HG02943 (cell line): ENCODE data around the gene FBXL5.

Source experiments
- ATAC-seq: cut with Tn5 transposase; IDR thresholded peaks from one replicate; pipeline ENCODE4 v1.9.1; 2021; ENCODE audit warnings: mild to moderate bottlenecking, low read depth, moderate library complexity; ENCODE audit not compliant: unreplicated experiment

FBXL5 gene

GRCh38 chr4:15563871-15564270, 91.3 kb downstream of the FBXL5 start:
- ATAC-seq = no peak

DNA sequence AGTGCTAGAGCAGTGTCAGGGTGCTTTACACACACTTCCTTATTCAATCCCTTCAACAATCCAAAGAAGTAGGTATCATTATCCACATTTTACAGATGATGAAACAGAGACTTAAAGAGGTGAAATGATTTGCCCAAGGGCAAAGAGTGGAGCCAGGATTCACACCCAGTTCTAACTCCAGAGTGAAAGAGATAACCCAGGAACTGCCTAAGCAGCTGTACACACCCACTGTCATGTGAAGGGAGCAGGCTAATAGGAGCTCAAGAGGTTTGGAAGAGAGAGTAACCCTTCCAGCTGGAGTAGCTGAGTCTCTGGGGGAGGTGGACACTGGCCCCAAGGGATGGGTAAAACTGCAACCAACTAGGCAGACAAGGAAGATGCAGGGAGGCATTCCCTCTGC, 92.5 kb downstream of the FBXL5 start:
- ATAC-seq = no peak

DNA sequence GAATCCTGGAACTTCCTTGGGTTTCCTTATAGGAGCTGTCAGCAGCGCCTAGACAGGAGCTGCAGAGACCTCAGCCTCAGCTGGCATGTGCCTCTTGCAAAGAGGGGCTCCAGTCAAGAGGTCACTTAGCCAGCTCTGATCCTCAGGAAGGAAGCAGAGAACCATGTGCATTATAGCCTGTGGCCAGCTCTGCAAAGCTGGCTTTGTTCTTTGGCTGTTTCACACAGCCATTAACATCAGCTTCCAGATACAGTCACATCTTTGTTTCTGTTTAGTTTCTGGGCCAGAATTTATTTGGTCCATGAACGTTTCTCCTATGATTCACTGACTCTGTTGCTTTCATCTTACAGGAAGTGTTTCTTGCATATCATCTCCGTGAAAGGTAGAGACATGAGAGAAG, 93.0 kb downstream of the FBXL5 start:
- ATAC-seq = no peak

DNA sequence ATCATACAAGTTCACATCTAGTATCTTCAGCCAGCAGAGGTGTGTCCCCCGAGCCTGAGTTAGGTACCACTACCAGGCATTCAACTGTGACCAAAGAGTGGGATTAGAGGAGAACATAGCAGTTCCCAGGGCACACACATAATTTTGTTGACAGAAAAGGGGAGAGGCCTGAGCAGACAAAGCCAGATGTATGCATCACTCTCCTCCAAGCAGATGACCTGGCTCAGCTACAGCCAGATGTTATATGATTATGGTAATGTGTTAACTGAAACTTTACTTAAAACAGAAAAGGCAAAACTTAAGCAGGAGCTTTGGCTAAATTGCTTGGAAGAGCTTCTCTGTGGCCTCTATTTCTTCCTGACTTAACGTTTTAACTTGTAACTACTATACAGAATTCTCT, 96.6 kb downstream of the FBXL5 start:
- no peak for ATAC-seq

DNA sequence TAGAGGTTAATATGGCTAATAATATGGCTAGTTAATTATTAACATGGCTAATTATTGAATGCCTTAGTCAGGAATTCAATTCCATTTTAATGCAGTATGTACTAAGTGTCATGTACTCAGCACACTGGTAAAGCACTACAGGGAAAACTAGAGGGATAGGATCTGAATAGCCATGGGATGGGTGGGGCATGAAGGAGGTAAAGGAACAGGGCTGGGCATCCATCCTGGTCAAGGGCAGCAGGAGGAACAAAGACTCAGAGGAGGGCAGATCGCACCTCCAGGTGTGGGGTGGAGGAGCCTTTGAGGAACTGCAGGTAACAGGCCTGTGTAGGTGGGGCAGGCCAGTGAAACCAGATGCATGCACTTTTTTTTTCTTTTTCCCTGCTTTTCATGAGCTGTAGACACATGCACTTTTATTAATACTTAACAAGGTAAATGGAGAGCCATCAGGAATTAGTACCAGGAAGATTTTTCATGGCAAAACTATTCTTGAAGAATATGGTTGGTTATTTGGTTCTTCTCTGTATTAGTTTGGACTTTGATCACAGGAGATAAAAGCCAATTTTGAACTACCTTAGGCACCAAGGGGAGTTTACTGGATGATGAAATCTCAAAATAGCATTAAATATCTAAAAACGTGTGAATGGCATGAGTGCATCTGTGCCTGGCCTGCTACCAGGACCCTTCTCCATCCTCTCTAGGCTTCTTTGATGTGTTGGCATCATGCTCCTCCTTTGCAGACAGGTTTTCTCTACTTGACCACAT, 97.2 kb downstream of the FBXL5 start:
- no peak for ATAC-seq

DNA sequence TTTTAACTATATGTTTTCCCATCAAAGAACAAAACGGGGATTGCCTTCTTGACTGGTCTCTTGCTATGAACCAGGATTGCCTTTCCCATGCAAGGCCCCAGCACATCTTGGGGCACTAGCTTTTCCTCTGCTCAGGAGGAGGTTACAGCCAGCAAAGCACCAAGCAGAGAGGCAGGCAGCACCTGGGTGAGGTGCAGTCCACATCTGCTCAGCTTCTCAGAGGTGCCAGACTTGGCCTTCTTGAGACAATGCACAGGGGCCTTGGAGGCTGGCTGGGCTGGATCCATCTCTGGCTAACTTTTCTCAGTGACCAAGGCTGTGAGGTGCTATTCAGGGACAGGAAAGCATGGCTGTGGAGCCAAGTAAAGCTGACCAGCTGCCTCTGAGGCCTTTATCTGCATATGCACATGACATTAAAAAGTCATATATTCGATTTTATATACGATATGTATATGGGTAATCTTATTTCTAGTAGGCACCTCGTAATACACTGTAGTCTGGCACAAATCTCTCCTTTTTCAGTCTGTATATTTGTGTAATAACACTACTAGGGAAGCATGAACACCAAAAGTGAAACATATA, 98.6 kb downstream of the FBXL5 start:
- ATAC-seq = no peak
